AG09309 (cell line): Measurements from ENCODE around the gene PTGES2.

ENCODE experiments used
- DNase-seq: peaks from one replicate; pipeline ENCODE4 v3.0.0-alpha.2; 2010; ENCODE audit warnings: low read depth
- H3K4me3 ChIP-seq: 2 replicates; pipeline ENCODE4 v1.5.1; 2011; ENCODE audit warnings: mild to moderate bottlenecking, low read depth, low read length, moderate library complexity; ENCODE audit not compliant: control insufficient read depth
- TF ChIP-seq, protein P1 (sequence below): IDR thresholded peaks from 2 replicates; pipeline ENCODE4 v1.5.1; 2011; ENCODE audit warnings: mild to moderate bottlenecking, low read depth, low read length, inconsistent platforms; ENCODE audit not compliant: insufficient read depth, control insufficient read depth; ENCODE audit errors: missing control alignments

Gene PTGES2

DNA sequence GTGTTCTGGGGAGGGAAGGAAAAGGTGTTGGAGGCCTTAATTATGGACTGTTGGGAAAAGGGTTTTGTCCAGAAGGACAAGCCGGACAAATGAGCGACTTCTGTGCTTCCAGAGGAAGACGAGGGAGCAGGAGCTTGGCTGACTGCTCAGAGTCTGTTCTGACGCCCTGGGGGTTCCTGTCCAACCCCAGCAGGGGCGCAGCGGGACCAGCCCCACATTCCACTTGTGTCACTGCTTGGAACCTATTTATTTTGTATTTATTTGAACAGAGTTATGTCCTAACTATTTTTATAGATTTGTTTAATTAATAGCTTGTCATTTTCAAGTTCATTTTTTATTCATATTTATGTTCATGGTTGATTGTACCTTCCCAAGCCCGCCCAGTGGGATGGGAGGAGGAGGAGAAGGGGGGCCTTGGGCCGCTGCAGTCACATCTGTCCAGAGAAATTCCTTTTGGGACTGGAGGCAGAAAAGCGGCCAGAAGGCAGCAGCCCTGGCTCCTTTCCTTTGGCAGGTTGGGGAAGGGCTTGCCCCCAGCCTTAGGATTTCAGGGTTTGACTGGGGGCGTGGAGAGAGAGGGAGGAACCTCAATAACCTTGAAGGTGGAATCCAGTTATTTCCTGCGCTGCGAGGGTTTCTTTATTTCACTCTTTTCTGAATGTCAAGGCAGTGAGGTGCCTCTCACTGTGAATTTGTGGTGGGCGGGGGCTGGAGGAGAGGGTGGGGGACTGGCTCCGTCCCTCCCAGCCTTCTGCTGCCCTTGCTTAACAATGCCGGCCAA lies 19.1 kb downstream of the PTGES2 start:
- TF ChIP-seq, protein P1, sequence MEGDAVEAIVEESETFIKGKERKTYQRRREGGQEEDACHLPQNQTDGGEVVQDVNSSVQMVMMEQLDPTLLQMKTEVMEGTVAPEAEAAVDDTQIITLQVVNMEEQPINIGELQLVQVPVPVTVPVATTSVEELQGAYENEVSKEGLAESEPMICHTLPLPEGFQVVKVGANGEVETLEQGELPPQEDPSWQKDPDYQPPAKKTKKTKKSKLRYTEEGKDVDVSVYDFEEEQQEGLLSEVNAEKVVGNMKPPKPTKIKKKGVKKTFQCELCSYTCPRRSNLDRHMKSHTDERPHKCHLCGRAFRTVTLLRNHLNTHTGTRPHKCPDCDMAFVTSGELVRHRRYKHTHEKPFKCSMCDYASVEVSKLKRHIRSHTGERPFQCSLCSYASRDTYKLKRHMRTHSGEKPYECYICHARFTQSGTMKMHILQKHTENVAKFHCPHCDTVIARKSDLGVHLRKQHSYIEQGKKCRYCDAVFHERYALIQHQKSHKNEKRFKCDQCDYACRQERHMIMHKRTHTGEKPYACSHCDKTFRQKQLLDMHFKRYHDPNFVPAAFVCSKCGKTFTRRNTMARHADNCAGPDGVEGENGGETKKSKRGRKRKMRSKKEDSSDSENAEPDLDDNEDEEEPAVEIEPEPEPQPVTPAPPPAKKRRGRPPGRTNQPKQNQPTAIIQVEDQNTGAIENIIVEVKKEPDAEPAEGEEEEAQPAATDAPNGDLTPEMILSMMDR = no peak
- no peak overlapping the region for H3K4me3 ChIP-seq
- DNase-seq = no peak

DNA sequence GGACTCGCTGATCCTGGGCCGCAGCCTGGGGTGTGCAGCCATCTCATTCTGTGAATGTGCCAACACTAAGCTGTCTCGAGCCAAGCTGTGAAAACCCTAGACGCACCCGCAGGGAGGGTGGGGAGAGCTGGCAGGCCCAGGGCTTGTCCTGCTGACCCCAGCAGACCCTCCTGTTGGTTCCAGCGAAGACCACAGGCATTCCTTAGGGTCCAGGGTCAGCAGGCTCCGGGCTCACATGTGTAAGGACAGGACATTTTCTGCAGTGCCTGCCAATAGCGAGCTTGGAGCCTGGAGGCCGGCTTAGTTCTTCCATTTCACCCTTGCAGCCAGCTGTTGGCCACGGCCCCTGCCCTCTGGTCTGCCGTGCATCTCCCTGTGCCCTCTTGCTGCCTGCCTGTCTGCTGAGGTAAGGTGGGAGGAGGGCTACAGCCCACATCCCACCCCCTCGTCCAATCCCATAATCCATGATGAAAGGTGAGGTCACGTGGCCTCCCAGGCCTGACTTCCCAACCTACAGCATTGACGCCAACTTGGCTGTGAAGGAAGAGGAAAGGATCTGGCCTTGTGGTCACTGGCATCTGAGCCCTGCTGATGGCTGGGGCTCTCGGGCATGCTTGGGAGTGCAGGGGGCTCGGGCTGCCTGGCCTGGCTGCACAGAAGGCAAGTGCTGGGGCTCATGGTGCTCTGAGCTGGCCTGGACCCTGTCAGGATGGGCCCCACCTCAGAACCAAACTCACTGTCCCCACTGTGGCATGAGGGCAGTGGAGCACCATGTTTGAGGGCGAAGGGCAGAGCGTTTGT lies 19.9 kb downstream of the PTGES2 start:
- TF ChIP-seq, protein P1 = no peak
- DNase-seq = no peak
- no peak overlapping the region for H3K4me3 ChIP-seq

DNA sequence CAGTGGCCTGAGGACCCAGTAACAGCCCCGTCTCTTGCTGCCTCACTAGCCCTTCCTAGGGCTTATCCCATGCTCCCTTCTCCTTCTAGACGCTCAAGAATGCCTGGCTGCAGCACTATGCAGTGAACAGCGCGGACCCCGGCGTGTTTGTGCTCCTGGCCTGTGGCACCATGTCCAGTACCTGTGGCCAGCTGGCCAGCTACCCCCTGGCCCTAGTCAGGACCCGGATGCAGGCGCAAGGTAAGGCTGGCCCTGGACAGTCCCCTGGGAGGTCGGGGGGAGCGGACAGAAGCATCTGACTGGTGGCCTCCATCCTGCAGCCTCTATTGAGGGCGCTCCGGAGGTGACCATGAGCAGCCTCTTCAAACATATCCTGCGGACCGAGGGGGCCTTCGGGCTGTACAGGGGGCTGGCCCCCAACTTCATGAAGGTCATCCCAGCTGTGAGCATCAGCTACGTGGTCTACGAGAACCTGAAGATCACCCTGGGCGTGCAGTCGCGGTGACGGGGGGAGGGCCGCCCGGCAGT lies 20.5 kb downstream of the PTGES2 start:
- no peak for DNase-seq
- H3K4me3 ChIP-seq = no peak overlapping the region
- TF ChIP-seq, protein P1 = no peak

DNA sequence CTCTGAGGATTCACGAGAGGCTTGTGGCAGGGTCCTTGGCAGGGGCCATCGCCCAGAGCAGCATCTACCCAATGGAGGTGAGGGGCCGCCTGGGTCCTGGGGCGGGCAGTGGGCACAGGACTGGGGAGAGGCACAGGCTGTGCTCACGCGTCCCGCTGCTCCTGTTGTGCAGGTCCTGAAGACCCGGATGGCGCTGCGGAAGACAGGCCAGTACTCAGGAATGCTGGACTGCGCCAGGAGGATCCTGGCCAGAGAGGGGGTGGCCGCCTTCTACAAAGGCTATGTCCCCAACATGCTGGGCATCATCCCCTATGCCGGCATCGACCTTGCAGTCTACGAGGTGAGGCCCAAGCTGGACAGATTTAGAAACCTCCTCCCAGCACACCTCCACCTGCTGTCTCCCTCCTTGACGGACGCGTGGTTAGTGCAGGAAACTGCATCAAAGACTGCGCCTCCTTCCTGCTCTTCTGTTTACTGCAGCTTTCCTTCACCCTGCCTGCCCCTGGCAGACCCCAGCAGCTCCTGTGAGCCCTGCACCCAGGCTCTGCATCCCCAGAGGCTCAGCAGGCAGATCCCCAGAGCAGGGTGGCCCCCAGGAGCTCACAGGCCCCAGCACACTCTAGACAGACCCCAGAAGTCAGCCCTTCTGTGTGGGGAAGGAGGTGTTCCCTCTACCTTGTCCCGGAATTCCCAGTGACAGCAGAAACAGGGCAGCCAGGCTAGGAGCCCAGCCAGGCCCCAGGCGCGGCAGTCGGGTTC lies 21.2 kb downstream of the PTGES2 start:
- TF ChIP-seq, protein P1 = no peak
- DNase-seq = no peak
- no peak overlapping the region for H3K4me3 ChIP-seq

DNA sequence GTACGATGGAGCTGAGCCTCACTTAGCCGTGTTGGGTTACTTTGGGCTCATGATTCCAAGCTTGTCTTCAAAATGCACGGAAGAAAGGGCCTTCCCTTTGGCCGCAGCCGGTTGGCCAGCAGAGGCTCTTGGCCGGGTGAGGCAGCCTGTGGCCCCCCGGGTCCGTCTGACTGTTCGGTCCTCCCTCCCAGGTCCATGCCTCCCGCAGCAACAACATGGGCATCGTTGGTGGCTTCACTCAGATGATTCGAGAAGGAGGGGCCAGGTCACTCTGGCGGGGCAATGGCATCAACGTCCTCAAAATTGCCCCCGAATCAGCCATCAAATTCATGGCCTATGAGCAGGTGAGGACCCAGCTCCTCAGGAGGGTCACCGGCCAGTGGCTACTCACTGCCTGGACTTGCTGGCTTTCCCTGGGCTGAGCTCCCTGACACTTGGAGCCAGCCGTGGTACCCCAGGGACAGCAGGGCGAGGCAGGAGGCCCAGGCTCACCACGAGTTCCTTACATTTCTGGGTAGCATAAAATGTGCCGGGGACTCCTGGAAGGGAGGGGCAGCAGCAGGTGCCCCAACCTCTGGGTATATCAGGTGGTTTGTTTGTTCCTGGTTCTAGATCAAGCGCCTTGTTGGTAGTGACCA lies 21.9 kb downstream of the PTGES2 start:
- TF ChIP-seq, protein P1 = no peak
- no peak overlapping the region for H3K4me3 ChIP-seq
- DNase-seq = no peak

DNA sequence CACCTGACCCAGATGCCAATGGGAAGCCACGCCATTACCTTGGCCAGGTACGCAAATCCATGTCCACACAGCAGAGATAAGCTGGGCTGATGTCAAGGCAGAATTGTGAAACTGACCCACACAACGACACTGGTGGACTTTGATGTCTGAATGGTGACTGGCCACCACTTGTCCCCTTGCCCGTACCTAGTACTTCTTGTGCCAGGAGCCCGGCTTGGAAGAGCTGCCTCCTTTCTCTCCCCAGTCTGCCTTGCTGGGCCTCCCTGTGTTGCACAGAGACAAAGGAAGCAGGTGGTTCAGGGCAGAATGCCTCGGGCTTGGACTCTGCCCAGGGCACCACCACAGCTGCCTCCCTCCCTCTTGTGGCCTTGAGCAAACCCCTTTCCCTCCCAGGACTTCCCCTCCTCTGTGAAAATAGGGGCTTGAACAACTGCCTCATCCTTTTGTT lies 23.3 kb downstream of the PTGES2 start:
- DNase-seq = no peak
- H3K4me3 ChIP-seq = no peak overlapping the region

More for the DNA sequence above, 23.3 kb downstream of the PTGES2 start:
- TF ChIP-seq, protein P1 = no peak
